Measurements from ENCODE around the gene C19orf85. TPM values are rescaled to one million over a fixed set of nuclear protein-coding genes. Genes with fewer than 3 reads are reported as not detected.
A peak's percentile ranks its signal among the peaks of the same experiment; 100 is the strongest.

The C19orf85 gene
- total and polyA plus RNA-seq, 4 experiments from 2014 or later, result not detected

DNA sequence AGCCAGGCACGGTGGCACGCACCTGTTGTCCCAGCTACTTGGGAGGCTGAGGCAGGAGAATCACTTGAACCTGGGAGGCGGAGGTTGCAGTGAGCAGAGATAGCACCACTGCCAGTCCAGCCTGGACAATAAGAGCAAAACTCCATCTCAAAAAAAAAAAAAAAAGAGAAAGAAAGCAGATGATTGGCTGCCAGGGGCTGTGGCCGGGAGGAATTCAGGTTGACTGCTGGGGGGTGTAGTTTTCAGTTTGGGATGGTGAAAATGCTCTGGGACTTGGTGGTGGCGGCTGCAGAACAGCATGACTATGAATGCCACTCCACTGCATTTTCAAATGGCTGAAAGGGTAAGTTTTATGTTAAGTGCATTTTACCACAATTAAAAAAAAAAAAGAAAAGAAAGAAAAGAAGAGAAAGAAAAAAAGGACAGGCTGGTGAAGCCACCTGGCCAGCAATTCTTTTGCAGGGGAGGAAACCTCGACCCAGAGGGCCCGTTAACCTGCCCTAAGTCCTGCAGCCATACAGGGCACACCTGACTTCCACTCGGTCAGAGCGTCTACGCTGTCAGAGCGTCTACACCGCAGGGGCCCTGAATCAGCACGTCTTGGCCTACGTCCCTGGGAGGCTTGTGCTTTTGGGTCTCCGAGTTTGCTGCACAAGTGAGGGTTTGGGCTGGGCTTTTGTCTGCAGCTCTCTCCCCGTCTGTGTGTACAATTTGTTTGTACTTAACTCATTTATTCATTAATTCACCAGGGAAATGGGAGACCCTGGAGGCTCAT is 6.7 kb downstream of the C19orf85 start:
- Histone ChIP-seq H3K4me3 (ENCODE audit: low read length in 2 of 2) (no peak overlapping the region), H3K9me3 (ENCODE audit: control insufficient read depth in 1 of 2, low read length in 2 of 2) (no peaks in the 10 kb centered on the region), H3K36me3 (ENCODE audit: insufficient read depth, low read length) (no peaks in the 10 kb centered on the region), H3K27ac (ENCODE audit: low read depth, low read length) (no peak overlapping the region), H3K27me3 (ENCODE audit: insufficient read depth, low read length) (no peaks in the 10 kb centered on the region), H3K4me1 (ENCODE audit: insufficient read depth, low read length) (peaks cover 18% of the 10 kb centered on the region)
- Mint-ChIP-seq H3K27me3 (peaks cover 3 to 13% of the 10 kb centered on the region in 2 donors), H3K4me1 (peaks cover 17 to 44% (median 26%) of the 10 kb centered on the region in 4 donors), H3K36me3 (peaks cover 5 to 8% of the 10 kb centered on the region in 2 donors), H3K9me3 (peaks cover 0 to 2% (median 0%) of the 10 kb centered on the region in 8 donors), H3K27ac (no peak overlapping the region), H3K4me3 (no peak overlapping the region)
- intact Hi-C loops (cut with micrococcal nuclease), result no loop called here
- CTCF ChIA-PET (ENCODE audit: partially characterized antibody), result interaction anchor here (0.7 to 2.1 kb wide), 2 partner anchors 9 to 156 kb away, joined by 3 to 15 read pairs; no protein-coding TSS in a partner anchor
- POLR2A ChIA-PET (ENCODE audit: partially characterized antibody), result interaction anchor here (1.8 kb wide), 1 partner anchor 19 kb away, joined by 6 read pairs; the partner anchor contains the start of gene ZNF628
- DNase-seq, result no peak

DNA sequence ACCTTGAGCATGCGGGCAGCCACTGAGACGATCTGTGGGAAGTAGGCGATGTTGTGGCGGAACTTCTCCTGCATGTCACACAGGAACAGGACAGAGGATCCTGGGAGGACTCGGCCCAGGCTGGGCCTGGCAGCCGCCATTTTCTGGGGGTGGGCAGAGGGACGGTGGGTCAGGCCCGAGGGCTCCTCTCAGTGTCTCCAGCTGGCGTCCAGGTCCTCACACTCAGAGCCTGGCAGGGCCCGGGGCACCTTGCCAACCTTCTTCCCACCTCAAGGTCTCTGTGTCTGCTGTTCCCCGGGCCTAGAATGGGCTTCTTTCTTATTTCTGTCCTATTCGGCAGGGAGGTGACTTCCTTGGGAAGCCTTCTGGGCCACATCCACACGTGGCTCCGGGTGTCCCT is 8.2 kb downstream of the C19orf85 start:
- Mint-ChIP-seq H3K27ac (no peak overlapping the region), H3K4me3 (no peak overlapping the region), H3K4me1 (peaks cover 14 to 35% (median 23%) of the 10 kb centered on the region in 4 donors), H3K36me3 (peaks cover 3 to 8% of the 10 kb centered on the region in 2 donors), H3K27me3 (peaks cover 7 to 15% of the 10 kb centered on the region in 2 donors), H3K9me3 (no peaks in the 10 kb centered on the region)
- intact Hi-C loops (cut with micrococcal nuclease), result no loop called here
- no peak overlapping the region for H3K27ac ChIP-seq (ENCODE audit: low read depth, low read length)
- no peaks in the 10 kb centered on the region for H3K36me3 ChIP-seq (ENCODE audit: insufficient read depth, low read length)
- ChIA-PET POLR2A (ENCODE audit: partially characterized antibody) (no interaction called here), CTCF (ENCODE audit: partially characterized antibody) (no interaction called here)
- H3K4me1 ChIP-seq (ENCODE audit: insufficient read depth, low read length), result peaks cover 22% of the 10 kb centered on the region
- no peak overlapping the region for H3K4me3 ChIP-seq (ENCODE audit: low read length in 2 of 2)
- no peaks in the 10 kb centered on the region for H3K27me3 ChIP-seq (ENCODE audit: insufficient read depth, low read length)
- peak in 1 of 5 donors; percentile 29 for DNase-seq
- no peaks in the 10 kb centered on the region for H3K9me3 ChIP-seq (ENCODE audit: control insufficient read depth in 1 of 2, low read length in 2 of 2)

DNA sequence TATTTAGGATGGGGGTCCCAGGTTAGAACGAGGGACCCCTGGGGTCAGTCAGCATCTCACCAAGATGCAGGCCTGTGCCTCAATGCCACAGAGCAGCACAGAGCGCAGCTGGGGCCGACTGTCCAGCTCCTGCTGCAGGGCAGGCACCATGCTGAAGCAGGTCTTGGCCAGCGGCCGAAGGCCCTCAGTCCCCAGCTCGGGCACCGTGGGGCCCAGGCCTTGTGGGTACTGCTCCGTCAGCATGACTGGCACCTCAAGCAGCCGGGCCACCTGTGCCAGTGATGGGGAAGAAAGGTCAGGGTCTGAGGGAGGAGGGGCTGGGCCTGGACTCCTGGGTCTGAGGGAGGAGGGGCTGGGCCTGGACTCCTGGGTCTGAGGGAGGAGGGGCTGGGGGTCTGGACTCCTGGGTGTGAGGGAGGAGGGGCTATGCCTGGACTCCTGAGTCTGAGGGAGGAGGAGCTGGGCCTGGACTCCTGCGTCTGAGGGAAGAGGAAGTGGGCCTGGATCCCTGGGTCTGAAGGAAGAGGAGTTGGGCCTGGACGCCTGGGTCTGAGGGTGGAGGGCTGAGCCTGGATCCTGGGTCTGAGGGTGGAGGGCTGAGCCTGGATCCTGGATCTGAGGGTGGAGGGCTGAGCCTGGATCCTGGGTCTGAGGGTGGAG is 8.8 kb downstream of the C19orf85 start:
- CTCF ChIA-PET (ENCODE audit: partially characterized antibody), result no interaction called here
- no peaks in the 10 kb centered on the region for H3K9me3 Mint-ChIP-seq

DNA sequence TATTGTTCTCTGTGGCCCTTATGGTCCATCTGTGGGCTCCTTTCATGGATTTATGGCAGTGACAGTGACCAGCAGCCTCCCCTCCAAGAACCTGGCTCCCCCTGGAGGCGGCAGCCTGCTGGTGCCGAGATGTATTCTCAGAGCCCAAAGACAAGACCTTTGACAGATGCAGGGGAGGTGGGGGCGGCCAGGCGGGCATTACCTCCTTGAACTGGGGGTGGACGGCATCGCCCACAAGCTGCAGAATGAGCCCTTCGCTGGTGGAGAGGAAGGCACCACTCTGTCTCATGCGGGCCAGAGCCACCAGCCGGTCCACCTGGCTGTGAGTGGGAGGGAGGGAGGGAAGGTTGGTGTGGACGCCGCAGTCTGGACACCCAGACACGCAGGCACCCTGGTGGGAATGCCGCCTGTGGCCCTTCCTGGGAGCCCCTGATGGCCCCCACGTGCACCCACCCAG is 9.7 kb downstream of the C19orf85 start:
- POLR2A ChIA-PET (ENCODE audit: partially characterized antibody), result no interaction called here
- CTCF ChIA-PET (ENCODE audit: partially characterized antibody), result interaction anchor here (1.3 to 3.0 kb wide), 4 partner anchors 13 to 313 kb away, joined by 5 to 12 read pairs (median 10); no protein-coding TSS in a partner anchor
- H3K4me3 Mint-ChIP-seq, result peak overlapping the region in 1 of 8 donors; percentile 72
- Histone ChIP-seq H3K4me1 (ENCODE audit: insufficient read depth, low read length) (peaks cover 10% of the 10 kb centered on the region), H3K9me3 (ENCODE audit: control insufficient read depth in 1 of 2, low read length in 2 of 2) (no peaks in the 10 kb centered on the region), H3K4me3 (ENCODE audit: low read length in 2 of 2) (no peak overlapping the region), H3K36me3 (ENCODE audit: insufficient read depth, low read length) (no peaks in the 10 kb centered on the region), H3K27me3 (ENCODE audit: insufficient read depth, low read length) (no peaks in the 10 kb centered on the region), H3K27ac (ENCODE audit: low read depth, low read length) (no peak overlapping the region)
- peaks cover 3 to 8% of the 10 kb centered on the region in 2 donors for H3K36me3 Mint-ChIP-seq
- no peaks in the 10 kb centered on the region for H3K9me3 Mint-ChIP-seq
- H3K4me1 Mint-ChIP-seq, result peaks cover 5 to 22% (median 15%) of the 10 kb centered on the region in 4 donors
- intact Hi-C loops (cut with micrococcal nuclease), result loop anchor here (1.0 kb wide), 2 partner anchors 163 to 314 kb away; no protein-coding TSS in a partner anchor
- H3K27ac Mint-ChIP-seq, result peak overlapping the region in 1 of 7 donors; percentile 22
- H3K27me3 Mint-ChIP-seq, result peaks cover 10 to 18% of the 10 kb centered on the region in 2 donors
- peak in 3 of 5 donors; percentile 28 to 45 (median 40) for DNase-seq

More for the DNA sequence above, 8.8 kb downstream of the C19orf85 start:
- intact Hi-C loops (cut with micrococcal nuclease), result no loop called here
- no peak overlapping the region for H3K4me3 Mint-ChIP-seq
- H3K36me3 Mint-ChIP-seq, result peaks cover 3 to 8% of the 10 kb centered on the region in 2 donors
- H3K4me1 Mint-ChIP-seq, result peaks cover 12 to 31% (median 20%) of the 10 kb centered on the region in 4 donors
- no peaks in the 10 kb centered on the region for H3K27me3 ChIP-seq (ENCODE audit: insufficient read depth, low read length)
- no peak overlapping the region for H3K4me3 ChIP-seq (ENCODE audit: low read length in 2 of 2)
- H3K9me3 ChIP-seq (ENCODE audit: control insufficient read depth in 1 of 2, low read length in 2 of 2), result no peaks in the 10 kb centered on the region
- peaks cover 17% of the 10 kb centered on the region for H3K4me1 ChIP-seq (ENCODE audit: insufficient read depth, low read length)
- peak in 1 of 5 donors; percentile 21 for DNase-seq
- no peak overlapping the region for H3K27ac ChIP-seq (ENCODE audit: low read depth, low read length)
- peaks cover 7 to 15% of the 10 kb centered on the region in 2 donors for H3K27me3 Mint-ChIP-seq
- no peak overlapping the region for H3K27ac Mint-ChIP-seq
- POLR2A ChIA-PET (ENCODE audit: partially characterized antibody), result no interaction called here
- H3K36me3 ChIP-seq (ENCODE audit: insufficient read depth, low read length), result no peaks in the 10 kb centered on the region

DNA sequence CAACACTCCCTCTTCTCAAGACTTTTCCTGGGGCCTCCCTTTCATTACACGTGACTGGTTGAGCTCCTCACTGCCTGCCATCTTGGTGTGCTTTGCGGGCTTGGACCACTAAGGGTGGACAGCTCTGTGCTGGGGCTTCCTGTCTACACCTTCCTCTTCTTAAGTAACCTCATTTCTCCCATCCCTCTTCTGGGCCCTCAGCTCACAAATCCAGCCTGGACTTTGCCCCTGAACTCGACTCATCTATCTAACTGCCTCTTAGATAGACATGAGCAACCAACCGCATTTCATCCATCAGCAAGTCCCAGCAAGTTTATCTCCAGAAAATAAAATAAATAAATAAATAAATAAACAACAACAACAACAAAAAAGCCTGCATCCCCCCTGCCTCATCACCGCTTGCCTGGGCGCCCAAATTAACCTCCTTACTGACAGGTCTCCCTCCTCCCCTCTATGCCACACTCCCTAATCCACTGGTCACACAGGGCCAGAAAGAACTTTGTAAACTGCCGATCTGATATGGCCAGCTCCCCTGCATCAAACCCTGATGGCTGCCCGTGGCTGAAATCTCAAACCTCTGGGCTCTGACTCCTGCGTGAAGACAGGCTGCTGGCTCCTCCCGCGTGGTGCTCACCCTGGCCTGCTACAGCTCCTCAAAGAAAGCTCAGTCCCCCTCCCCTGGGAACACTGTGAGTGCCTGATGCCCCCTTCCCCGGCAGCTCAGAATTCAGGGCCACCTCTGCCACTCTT is 10.9 kb downstream of the C19orf85 start:
- no peak overlapping the region for H3K27ac ChIP-seq (ENCODE audit: low read depth, low read length)
- no peaks in the 10 kb centered on the region for H3K27me3 ChIP-seq (ENCODE audit: insufficient read depth, low read length)
- intact Hi-C loops (cut with micrococcal nuclease), result loop anchor here (1.0 kb wide), 2 partner anchors 161 to 312 kb away; no protein-coding TSS in a partner anchor
- peak overlapping the region in 3 of 7 donors; percentile 25 to 82 (median 48) for H3K27ac Mint-ChIP-seq
- H3K9me3 Mint-ChIP-seq, result no peaks in the 10 kb centered on the region
- H3K4me3 Mint-ChIP-seq, result peak overlapping the region in 7 of 8 donors; percentile 13 to 78 (median 56)
- H3K36me3 Mint-ChIP-seq, result peaks cover 3 to 8% of the 10 kb centered on the region in 2 donors
- peaks cover 12 to 18% of the 10 kb centered on the region in 2 donors for H3K27me3 Mint-ChIP-seq
- POLR2A ChIA-PET (ENCODE audit: partially characterized antibody), result interaction anchor here (0.9 kb wide), 1 partner anchor 10 kb away, joined by 3 read pairs; no protein-coding TSS in a partner anchor
- CTCF ChIA-PET (ENCODE audit: partially characterized antibody), result interaction anchor here (0.6 to 3.0 kb wide), 8 partner anchors 9 to 312 kb away, joined by 4 to 12 read pairs (median 6); no protein-coding TSS in a partner anchor
- H3K4me3 ChIP-seq (ENCODE audit: low read length in 2 of 2), result no peak overlapping the region
- peaks cover 5 to 20% (median 15%) of the 10 kb centered on the region in 4 donors for H3K4me1 Mint-ChIP-seq
- H3K36me3 ChIP-seq (ENCODE audit: insufficient read depth, low read length), result no peaks in the 10 kb centered on the region
- H3K9me3 ChIP-seq (ENCODE audit: control insufficient read depth in 1 of 2, low read length in 2 of 2), result no peaks in the 10 kb centered on the region
- DNase-seq, result peak in 1 of 5 donors; percentile 31
- peaks cover 10% of the 10 kb centered on the region for H3K4me1 ChIP-seq (ENCODE audit: insufficient read depth, low read length)

DNA sequence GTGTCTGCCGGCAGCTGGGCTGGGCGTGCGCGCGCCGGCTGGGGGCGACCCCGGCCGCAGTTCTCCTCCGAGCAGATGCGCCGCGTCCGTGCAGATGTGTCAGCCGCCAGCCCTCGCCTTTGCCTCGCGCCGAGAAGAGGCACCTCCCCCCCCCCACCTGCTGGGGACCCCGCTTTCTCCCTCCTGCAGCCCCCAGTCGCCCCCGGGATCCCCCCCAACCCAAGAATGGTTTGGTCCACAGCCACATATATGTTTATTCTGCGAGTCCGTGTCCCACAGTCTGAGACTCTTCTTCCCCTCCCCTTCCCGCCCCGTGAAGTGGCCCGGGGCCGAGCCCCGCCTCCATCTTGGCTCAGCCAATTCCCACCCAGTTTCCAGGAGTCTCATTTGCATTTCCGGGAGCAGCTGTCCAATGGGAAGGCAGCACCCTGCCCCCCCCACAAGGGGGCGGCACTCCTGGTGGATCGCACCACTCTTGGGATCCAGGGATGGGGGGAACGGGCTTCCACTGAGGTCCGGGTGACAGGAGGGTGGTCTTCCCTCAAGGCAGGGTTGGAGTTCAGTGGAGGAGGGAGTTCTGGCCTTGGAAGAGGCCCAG is 11.7 kb downstream of the C19orf85 start:
- Mint-ChIP-seq H3K27ac (no peak overlapping the region), H3K36me3 (peaks cover 3 to 8% of the 10 kb centered on the region in 2 donors), H3K4me1 (peaks cover 5 to 20% (median 15%) of the 10 kb centered on the region in 4 donors), H3K9me3 (no peaks in the 10 kb centered on the region), H3K27me3 (peaks cover 12 to 18% of the 10 kb centered on the region in 2 donors), H3K4me3 (peak overlapping the region in 3 of 8 donors; percentile 56 to 78 (median 75))
- H3K4me1 ChIP-seq (ENCODE audit: insufficient read depth, low read length), result peaks cover 10% of the 10 kb centered on the region
- H3K27me3 ChIP-seq (ENCODE audit: insufficient read depth, low read length), result no peaks in the 10 kb centered on the region
- H3K9me3 ChIP-seq (ENCODE audit: control insufficient read depth in 1 of 2, low read length in 2 of 2), result no peaks in the 10 kb centered on the region
- intact Hi-C loops (cut with micrococcal nuclease), result no loop called here
- no peaks in the 10 kb centered on the region for H3K36me3 ChIP-seq (ENCODE audit: insufficient read depth, low read length)
- DNase-seq, result peak in 3 of 5 donors; percentile 23 to 59 (median 32)
- no peak overlapping the region for H3K27ac ChIP-seq (ENCODE audit: low read depth, low read length)
- H3K4me3 ChIP-seq (ENCODE audit: low read length in 2 of 2), result no peak overlapping the region
- ChIA-PET CTCF (ENCODE audit: partially characterized antibody) (interaction anchor here (0.6 to 3.0 kb wide), 6 partner anchors 8 to 311 kb away, joined by 4 to 12 read pairs (median 8); no protein-coding TSS in a partner anchor), POLR2A (ENCODE audit: partially characterized antibody) (interaction anchor here (0.5 to 0.9 kb wide), 2 partner anchors 9 to 48 kb away, joined by 3 read pairs; no protein-coding TSS in a partner anchor)

Measured in CD4-positive, alpha-beta memory T cell (primary cell).